Hematopoietic multipotent progenitor cell treated with erythropoietin and hydrocortisone succinate and interleukin-3 and kit ligand, for 8 days (in vitro differentiated cells): Measurements from ENCODE around the gene SGSM1.

Experiments used
- DNase-seq: peaks from one replicate; pipeline ENCODE4 v3.0.0-alpha.2; 2015

SGSM1 gene

GRCh38 chr22:24954114-24954463 is 148.1 kb downstream of the SGSM1 start:
- DNase-seq, result no peak

DNA sequence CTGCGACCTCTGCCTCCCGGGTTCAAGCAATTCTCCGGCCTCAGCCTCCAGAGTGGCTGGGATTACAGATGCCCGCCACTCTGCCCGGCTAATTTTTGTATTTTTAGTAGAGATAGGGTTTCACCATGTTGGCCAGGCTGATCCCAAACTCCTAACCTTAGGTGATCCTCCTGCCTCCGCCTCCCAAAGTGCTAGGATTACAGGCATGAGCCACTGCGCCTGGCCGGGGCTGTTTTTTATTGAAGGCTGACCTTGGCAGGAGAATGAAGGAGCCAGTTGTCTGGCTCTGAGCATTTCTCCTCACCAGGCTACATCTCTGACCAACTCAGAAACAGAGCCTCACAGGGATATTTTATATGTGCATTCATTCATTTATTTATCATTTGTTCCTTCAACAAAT is 148.8 kb downstream of the SGSM1 start:
- no peak for DNase-seq

DNA sequence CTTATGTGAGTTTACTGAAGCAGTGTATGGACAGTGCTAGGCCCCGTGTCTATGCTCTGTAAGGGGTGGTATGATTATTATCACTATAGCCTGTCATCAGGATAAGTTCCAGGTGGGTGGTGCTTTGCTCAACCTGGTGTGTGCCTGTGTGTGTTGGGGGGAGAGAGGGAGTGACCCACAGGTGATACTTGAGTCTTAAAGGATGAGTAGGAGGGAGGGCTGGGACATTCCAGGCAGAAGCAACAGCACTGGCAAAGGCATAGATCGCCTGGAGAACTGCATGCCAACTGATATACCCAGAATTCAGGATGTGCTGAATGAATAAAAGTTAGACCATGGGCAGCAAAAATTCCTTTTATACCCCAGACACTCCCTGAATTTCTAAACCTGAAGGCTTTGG is 151.0 kb downstream of the SGSM1 start:
- DNase-seq, result no peak

DNA sequence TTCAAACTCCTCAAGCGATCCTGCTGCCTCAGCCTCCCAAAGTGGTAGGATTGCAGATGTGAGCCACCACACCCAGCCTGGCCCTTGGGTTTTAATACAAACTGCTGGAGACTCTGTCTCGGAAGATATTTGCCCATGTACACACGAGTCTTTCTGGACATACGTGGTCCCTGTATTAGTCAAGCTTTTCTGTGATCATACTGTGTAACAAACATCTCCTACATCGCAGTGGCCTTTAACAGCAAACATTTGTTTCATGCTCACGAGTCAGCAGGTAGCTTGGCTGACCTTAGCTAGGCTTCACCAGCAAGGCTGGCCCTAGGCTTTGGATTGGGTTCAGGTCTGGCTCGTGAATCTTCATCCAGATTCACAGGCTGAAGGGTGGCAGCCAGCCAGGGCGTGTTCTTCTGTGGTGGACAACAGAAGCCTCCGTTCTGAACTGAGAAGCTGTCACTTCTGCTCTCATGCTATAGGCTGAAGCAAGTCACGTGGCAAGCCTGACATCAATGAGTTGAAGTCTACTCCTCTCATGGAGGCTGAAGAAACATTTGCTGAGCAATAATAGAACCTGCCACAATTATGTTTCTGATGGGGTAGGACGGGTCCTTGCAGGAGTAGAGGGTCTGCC is 155.3 kb downstream of the SGSM1 start:
- no peak for DNase-seq

- no peak for DNase-seq
These were observed 156.1 kb downstream of the SGSM1 start for GRCh38 chr22:24962094-24962493.

GRCh38 chr22:24962835-24963234 is 156.8 kb downstream of the SGSM1 start:
- no peak for DNase-seq

- DNase-seq, result no peak
These were observed 158.4 kb downstream of the SGSM1 start for GRCh38 chr22:24964441-24964840.

DNA sequence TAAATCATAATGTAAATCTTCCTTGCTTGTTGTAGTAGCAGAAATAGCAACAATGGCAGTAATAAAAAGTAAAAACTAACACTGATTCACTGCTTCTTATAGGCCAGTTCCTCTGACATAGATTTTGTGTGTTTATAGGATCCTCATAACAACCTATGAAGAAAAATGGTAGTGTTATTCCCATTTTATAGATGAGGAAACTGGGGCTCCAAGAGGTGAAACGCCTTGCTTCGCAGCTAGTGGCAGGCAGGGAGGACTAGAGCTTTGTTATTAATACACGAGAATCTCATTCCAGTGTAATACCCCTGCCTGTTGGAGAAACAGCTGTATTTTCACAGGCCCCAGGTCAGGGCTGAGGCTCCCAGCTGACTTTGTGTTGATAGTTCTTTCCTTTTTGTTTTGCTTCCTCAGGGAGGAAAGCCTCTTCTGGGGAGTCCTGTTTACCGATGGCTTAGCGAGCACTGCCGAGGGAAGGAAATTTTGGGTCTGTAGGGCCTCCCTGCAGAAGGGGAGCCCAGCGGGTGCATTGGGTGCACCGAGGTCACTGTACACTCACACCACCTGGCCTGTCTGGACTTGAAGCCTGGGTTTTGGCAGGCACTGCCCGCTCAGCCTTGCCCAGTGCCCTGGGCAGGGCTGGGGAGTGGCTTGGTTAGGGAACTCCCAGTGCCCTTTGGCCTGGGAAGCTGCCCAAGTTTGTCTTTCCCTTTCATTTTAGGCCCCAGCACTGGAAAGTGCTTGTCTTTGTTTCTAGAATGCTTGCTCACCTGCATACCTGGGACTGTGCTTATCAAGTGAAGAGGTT is 160.0 kb downstream of the SGSM1 start:
- no peak for DNase-seq

DNA sequence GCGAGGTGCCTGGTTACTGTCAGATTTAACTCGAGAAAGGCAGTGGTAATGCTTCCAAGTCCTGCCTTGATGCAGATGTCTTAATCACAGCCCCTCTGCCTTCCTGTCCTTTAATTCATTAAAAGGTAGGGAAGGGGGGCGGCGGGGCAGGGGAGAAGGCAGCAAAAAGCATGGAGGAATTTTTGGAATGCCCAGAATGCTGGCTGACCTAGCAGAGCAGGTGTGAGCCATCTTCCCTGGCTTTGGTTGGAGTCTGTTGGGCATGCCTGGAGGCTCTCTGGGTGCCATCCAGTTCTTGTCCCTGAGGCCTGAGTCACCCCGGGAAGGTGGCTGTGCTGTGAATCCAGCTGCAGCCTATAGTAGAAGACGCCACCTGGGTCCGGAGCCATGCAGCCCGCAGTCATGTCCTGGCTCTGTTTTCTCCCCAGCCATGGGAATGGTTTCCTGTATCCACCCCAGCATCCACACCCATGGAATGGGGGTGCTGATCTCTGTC is 162.1 kb downstream of the SGSM1 start:
- DNase-seq, result no peak

DNA sequence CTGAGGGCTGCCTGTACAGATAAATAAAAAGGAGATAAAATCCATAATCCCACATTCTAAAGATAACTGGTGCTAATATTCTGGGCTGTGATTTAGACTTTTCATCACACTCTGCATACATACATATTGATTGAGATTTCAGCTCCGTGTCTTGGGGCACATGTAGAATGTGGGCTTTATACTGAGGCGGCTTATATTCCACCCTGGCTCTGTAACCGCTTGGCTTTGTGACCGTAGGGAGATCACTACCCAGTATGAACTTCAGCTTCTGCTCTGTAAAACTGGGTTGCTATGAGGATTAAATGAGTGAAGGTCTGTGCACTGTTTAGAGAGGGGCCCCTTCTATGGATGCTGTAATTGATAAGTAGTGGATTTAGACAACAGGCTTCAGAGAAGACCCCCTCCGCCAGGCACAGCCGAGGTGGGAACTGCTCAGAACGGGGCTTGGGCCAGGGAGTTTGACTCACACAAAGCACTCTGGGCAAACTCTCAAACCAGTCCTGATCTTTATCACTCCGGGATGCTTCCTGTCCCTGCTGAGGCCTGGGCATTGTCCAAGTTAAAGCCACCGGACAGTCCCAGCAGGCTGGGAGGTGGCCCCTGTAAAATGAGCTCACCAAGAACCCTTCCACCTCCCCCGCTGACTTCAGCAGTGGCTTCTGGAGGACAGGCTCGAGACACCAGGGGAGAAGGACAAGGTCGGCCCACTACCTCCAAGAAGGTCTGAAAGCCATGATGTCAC is 163.7 kb downstream of the SGSM1 start:
- DNase-seq, result no peak

- no peak for DNase-seq
These were observed 166.4 kb downstream of the SGSM1 start for GRCh38 chr22:24972369-24972768.

DNA sequence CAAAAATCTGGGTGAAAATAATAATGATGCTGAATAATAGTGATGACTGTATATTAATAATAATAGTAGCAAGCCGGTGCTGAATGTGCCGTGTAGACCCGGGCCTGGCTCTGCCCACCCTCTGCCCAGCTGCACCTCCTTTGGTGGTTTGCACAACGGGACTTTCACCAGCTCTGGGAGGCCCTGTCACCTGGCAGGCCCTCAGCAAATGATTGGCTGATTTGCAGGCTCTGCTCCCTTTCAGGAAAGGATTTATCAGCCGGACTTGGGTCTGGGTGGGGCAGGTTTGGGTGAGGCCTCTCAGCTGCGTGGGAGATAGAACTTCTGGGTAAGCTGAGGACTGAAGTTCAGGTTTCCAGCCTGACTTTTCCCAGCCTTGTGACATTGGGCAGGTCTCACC is 167.9 kb downstream of the SGSM1 start:
- DNase-seq, result no peak

DNA sequence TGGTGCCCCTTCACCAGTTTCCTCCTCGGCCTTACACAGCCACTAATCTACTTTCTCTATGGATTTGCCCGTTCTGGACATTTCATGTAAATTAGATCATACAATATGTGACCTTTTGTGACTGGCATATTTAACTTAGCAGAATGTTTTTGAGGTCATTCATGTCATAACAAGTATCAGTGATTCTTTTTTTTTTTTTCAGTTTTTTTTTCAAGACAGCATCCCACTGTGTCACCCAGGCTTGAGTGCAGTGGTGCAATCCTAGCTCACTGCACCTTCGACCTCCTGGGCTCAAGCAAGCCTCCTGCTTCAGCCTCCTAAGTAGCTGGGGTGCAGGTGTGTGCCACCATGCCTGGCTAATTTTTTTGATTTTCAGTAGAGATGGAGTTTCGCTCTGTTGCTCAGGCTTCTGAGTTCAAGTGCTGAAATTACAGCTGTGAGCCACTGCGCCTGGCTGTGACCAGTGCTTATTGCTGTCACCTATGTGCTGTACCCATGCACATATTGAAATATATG is 169.2 kb downstream of the SGSM1 start:
- DNase-seq, result no peak

GRCh38 chr22:24975813-24976341 is 169.9 kb downstream of the SGSM1 start:
- DNase-seq, result no peak

- DNase-seq, result no peak
These were observed 170.6 kb downstream of the SGSM1 start for GRCh38 chr22:24976442-24977218.
